WTC11 (cell line): Measurements from ENCODE around the gene OSBPL10. TPM values are rescaled to one million over a fixed set of nuclear protein-coding genes. Genes with fewer than 3 reads are reported as not detected.

Experiments
- ATAC-seq: fragments of 200-7000 bp; cut with Tn5 transposase; 2 replicates; pipeline ENCODE4 v1.10.0; 2021; ENCODE audit warnings: mild to moderate bottlenecking, moderate library complexity
- CTCF ChIA-PET: fragments of 300-600 bp; sonication (Branson Sonifier 250); formaldehyde crosslinking; loops from one replicate; lab custom pipeline; 2021; ENCODE audit warnings: antibody characterized with exemption; lab: Charles Lee
- POLR2A ChIA-PET: fragments of 350-600 bp; sonication (Branson Sonifier 250); formaldehyde crosslinking; loops from one replicate; lab custom pipeline; 2021; ENCODE audit warnings: antibody characterized with exemption; lab: Charles Lee
- DNase-seq: peaks from one replicate; pipeline ENCODE4 v3.0.0; 2021; ENCODE audit warnings: low spot score
- H3K27ac Mint-ChIP-seq: 2 replicates; pipeline ENCODE4 v1.8.0; 2021; ENCODE audit warnings: mixed read lengths
- H3K27me3 Mint-ChIP-seq: 2 replicates; pipeline ENCODE4 v1.8.0; 2021; ENCODE audit warnings: low read depth, mild to moderate bottlenecking, moderate library complexity, mixed read lengths
- H3K36me3 Mint-ChIP-seq: 2 replicates; pipeline ENCODE4 v1.8.0; 2021; ENCODE audit warnings: mixed read lengths
- H3K4me1 Mint-ChIP-seq: 2 replicates; pipeline ENCODE4 v1.8.0; 2022; ENCODE audit warnings: mixed read lengths
- H3K4me3 Mint-ChIP-seq: 2 replicates; pipeline ENCODE4 v1.8.0; 2021; ENCODE audit warnings: mild to moderate bottlenecking, moderate library complexity, mixed read lengths
- H3K9me3 Mint-ChIP-seq: 2 replicates; pipeline ENCODE4 v1.8.0; 2021; ENCODE audit warnings: mixed read lengths
- CBFB ChIP-seq: sonication (generic); formaldehyde crosslinking; IDR thresholded peaks from 2 replicates; pipeline ENCODE4 v1.8.1; 2022; ENCODE audit warnings: mild to moderate bottlenecking, low read depth, missing genetic modification reagents
- FOXJ3 ChIP-seq: sonication (generic); formaldehyde crosslinking; IDR thresholded peaks from 2 replicates; pipeline ENCODE4 v1.9.0; 2021; ENCODE audit warnings: missing genetic modification reagents, mild to moderate bottlenecking, borderline replicate concordance
- JUN ChIP-seq: sonication (generic); formaldehyde crosslinking; IDR thresholded peaks from 2 replicates; pipeline ENCODE4 v1.8.0; 2023; ENCODE audit warnings: mild to moderate bottlenecking, missing genetic modification reagents
- PRRX2 ChIP-seq: fragments of 250-450 bp; sonication (Bioruptor Pico); IDR thresholded peaks from 2 replicates; pipeline ENCODE4 v1.8.0; 2021; ENCODE audit warnings: mild to moderate bottlenecking
- RELA ChIP-seq: sonication (generic); formaldehyde crosslinking; IDR thresholded peaks from 2 replicates; pipeline ENCODE4 v1.8.1; 2022; ENCODE audit warnings: missing genetic modification reagents, mild to moderate bottlenecking, borderline replicate concordance
- SMAD4 ChIP-seq: sonication (generic); formaldehyde crosslinking; IDR thresholded peaks from 2 replicates; pipeline ENCODE4 v1.8.0; 2022; ENCODE audit warnings: mild to moderate bottlenecking, missing genetic modification reagents
- SOX15 ChIP-seq: fragments of 250-450 bp; sonication (Bioruptor Pico); IDR thresholded peaks from 2 replicates; pipeline ENCODE4 v1.9.0; 2021; ENCODE audit warnings: mild to moderate bottlenecking
- USF2 ChIP-seq: sonication (generic); formaldehyde crosslinking; IDR thresholded peaks from 2 replicates; pipeline ENCODE4 v1.8.1; 2023; ENCODE audit warnings: mild to moderate bottlenecking, missing genetic modification reagents, moderate library complexity
- ZNF138 ChIP-seq: sonication (generic); formaldehyde crosslinking; conservative IDR thresholded peaks from 2 replicates; pipeline ENCODE4 v1.8.1; 2022; ENCODE audit warnings: mild to moderate bottlenecking, moderate library complexity, missing genetic modification reagents
- ZNF219 ChIP-seq: sonication (generic); formaldehyde crosslinking; IDR thresholded peaks from 2 replicates; pipeline ENCODE4 v1.8.0; 2023; ENCODE audit warnings: missing genetic modification reagents, mild to moderate bottlenecking, borderline replicate concordance
- ZNF232 ChIP-seq: sonication (generic); formaldehyde crosslinking; IDR thresholded peaks from 2 replicates; pipeline ENCODE4 v1.8.0; 2022; ENCODE audit warnings: mild to moderate bottlenecking, missing genetic modification reagents
- ZNF263 ChIP-seq: sonication (generic); formaldehyde crosslinking; IDR thresholded peaks from 2 replicates; pipeline ENCODE4 v1.8.1; 2022; ENCODE audit warnings: low read depth, mild to moderate bottlenecking, moderate library complexity, missing genetic modification reagents
- ZNF281 ChIP-seq: sonication (generic); formaldehyde crosslinking; IDR thresholded peaks from 2 replicates; pipeline ENCODE4 v1.8.0; 2023; ENCODE audit warnings: mild to moderate bottlenecking, missing genetic modification reagents
- ZNF532 ChIP-seq: fragments of 250-450 bp; sonication (Bioruptor Pico); IDR thresholded peaks from 2 replicates; pipeline ENCODE4 v1.9.0; 2021; ENCODE audit warnings: mild to moderate bottlenecking, borderline replicate concordance
- total RNA-seq: library from RNA; stranded (reverse); gene quantifications from 3 replicates; pipeline ENCODE4 v1.2.3, GENCODE V29; 2021
- TF ChIP-seq, protein P1 (sequence below): fragments of 250-450 bp; sonication (Bioruptor Pico); IDR thresholded peaks from 2 replicates; pipeline ENCODE4 v2.1.2; 2022; ENCODE audit warnings: mild to moderate bottlenecking, moderate library complexity
- TF ChIP-seq, protein P2 (sequence below): sonication (generic); formaldehyde crosslinking; IDR thresholded peaks from 2 replicates; pipeline ENCODE4 v1.8.0; 2022; ENCODE audit warnings: mild to moderate bottlenecking, missing genetic modification reagents

Gene OSBPL10
- total RNA-seq, 1 experiment from 2014 or later, result 84.1 TPM

DNA sequence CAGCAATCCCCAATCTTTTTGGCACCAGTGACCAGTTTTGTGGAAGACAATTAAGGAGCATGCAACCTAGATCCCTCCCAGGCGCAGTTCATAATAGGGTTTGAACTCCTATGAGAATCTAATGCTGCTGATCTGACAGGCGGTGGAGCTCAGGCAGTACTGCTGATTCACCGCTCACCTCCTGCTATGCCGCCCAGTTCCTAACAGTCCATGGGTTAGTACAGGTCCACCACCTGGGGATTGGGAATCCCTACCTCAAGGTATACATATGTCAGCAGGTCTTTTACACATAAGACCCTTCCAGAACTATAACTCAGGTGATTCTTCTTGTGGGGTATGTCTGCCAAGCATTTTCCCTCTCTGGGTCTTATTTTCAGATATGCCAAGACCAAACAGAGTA, 182.2 kb downstream of the OSBPL10 start:
- Mint-ChIP-seq H3K27ac (no peak overlapping the region), H3K4me1 (peaks cover 7% of the 10 kb centered on the region; the same call in 1 of the 2 replicates), H3K36me3 (peaks cover 12% of the 10 kb centered on the region), H3K9me3 (0 out of 2 replicates have a peak, but pooled peaks cover 3% of the 10 kb centered on the region), H3K27me3 (no peaks in the 10 kb centered on the region), H3K4me3 (no peak overlapping the region)
- ATAC-seq (no peak), DNase-seq (no peak)
- POLR2A ChIA-PET, result no interaction called here
- CTCF ChIA-PET, result no interaction called here
- TF ChIP-seq ZNF281 (no peak), RELA (CRISPR knock-in tag) (no peak), FOXJ3 (CRISPR knock-in tag) (no peak), CBFB (CRISPR knock-in tag) (no peak), USF2 (CRISPR knock-in tag) (no peak), ZNF219 (CRISPR knock-in tag) (no peak), PRRX2 (CRISPR knock-in tag) (no peak), ZNF138 (CRISPR knock-in tag) (no peak), ZNF263 (CRISPR knock-in tag) (no peak), SOX15 (no peak), JUN (no peak), ZNF232 (CRISPR knock-in tag) (no peak), SMAD4 (CRISPR knock-in tag) (no peak), ZNF532 (no peak)
- TF ChIP-seq, protein P1, sequence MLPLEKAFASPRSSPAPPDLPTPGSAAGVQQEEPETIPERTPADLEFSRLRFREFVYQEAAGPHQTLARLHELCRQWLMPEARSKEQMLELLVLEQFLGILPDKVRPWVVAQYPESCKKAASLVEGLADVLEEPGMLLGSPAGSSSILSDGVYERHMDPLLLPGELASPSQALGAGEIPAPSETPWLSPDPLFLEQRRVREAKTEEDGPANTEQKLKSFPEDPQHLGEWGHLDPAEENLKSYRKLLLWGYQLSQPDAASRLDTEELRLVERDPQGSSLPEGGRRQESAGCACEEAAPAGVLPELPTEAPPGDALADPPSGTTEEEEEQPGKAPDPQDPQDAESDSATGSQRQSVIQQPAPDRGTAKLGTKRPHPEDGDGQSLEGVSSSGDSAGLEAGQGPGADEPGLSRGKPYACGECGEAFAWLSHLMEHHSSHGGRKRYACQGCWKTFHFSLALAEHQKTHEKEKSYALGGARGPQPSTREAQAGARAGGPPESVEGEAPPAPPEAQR (CRISPR knock-in tag), result no peak
- TF ChIP-seq, protein P2, sequence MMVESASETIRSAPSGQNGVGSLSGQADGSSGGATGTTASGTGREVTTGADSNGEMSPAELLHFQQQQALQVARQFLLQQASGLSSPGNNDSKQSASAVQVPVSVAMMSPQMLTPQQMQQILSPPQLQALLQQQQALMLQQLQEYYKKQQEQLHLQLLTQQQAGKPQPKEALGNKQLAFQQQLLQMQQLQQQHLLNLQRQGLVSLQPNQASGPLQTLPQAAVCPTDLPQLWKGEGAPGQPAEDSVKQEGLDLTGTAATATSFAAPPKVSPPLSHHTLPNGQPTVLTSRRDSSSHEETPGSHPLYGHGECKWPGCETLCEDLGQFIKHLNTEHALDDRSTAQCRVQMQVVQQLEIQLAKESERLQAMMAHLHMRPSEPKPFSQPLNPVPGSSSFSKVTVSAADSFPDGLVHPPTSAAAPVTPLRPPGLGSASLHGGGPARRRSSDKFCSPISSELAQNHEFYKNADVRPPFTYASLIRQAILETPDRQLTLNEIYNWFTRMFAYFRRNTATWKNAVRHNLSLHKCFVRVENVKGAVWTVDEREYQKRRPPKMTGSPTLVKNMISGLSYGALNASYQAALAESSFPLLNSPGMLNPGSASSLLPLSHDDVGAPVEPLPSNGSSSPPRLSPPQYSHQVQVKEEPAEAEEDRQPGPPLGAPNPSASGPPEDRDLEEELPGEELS (CRISPR knock-in tag), result no peak
- TF ChIP-seq, all 79 proteins: peak for 0
